HG02588 (cell line): Measurements from ENCODE around the gene SLC2A3.
"Not testable (repeated sequence)": the region's sequence is repeated elsewhere in the genome, so short reads cannot be mapped to it uniquely, and the experiment has no call there.

Source experiments
- ATAC-seq: cut with Tn5 transposase; IDR thresholded peaks from one replicate; pipeline ENCODE4 v1.9.1; 2021; ENCODE audit warnings: mild to moderate bottlenecking, moderate library complexity; ENCODE audit not compliant: unreplicated experiment

Gene SLC2A3

DNA sequence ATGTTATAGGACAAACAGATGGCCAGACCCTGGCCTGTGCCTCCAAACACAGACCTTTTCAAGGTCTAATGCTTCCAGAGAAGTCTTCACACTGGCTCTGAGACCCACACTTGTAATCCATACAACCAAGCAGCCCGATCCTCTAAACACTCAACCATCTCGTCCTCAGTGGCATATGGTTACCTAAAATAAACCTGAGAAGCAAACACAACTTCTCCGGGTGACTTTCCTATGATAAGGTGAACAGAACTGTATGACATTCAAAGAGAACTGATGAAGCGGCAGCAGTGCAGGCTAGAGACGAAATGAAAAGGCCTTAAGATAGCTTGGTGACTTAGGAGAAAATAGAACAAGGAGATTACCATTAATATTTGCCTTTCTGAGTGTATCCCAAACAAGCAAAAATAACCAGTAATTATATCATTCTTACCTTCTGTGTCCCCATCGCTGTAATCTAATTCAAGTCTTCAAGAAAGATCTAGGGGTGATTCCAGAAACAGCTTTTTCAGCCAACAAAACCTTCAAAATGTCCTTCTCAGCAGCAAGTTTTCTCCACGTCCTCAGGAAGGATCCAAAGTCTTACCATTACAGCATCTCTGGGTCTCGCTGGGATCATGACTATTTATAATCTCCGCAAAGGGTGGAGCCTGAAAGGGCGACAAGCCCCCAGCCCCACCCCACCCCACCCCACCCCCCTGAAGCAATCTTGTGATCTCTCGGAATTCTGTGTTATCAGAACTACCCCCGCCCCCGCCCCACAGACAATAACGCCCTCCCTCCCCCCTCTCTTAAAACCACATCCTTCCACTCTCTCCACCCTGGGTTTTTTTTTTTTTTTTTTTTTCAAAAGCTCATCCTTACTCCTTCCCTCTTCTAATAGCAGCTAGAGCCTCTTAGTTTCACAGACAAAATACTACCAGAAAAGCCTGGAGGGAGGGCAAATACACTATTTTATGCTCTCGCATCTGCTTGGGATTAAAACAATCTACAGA lies at the start of gene SLC2A3:
Gene SLC2A3 (minus strand): TSS at position 598 of the 992 bp plus-strand sequence. CDS start 153 bp downstream, at position 445.
- ATAC-seq = peak; percentile 31

DNA sequence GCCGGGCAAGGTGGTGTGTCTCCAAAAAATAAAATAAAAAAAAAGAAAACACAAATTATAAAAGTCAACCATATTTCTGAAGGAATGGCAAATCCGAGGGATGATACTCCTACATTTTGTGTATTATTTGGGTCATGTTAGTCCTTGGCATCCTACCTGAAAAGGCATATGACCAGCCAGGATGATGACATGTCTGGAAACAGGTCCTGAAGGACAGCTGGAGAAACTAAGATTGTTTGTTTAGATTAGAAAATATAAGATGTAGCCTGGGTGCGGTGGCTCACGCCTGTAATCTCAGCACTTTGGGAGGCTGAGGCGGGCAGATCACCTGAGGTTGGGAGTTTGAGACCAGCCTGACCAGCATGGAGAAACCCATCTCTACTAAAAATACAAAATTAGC lies 48.9 kb upstream of the SLC2A3 start:
- ATAC-seq = no peak

- ATAC-seq = not testable (repeated sequence)
These were observed 47.5 kb upstream of the SLC2A3 start for GRCh38 chr12:7983460-7983859.

DNA sequence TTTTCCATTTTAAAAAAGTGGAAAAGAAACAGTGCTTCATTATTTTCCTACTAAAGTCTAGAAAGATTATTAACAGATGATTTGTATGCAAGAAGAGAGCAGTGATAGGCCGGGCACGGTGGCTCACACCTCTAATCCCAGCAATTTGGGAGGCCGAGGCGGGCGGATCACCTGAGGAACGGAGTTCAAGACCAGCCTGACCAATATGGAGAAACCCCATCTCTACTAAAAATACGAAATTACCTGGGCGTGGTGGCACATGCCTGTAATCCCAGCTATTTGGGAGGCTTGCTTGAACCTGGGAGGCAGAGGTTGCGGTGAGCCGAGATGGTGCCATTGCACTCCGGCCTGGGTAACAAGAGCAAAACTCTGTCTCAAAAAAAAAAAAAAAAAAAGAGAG lies 47.0 kb upstream of the SLC2A3 start:
- not testable (repeated sequence) for ATAC-seq

DNA sequence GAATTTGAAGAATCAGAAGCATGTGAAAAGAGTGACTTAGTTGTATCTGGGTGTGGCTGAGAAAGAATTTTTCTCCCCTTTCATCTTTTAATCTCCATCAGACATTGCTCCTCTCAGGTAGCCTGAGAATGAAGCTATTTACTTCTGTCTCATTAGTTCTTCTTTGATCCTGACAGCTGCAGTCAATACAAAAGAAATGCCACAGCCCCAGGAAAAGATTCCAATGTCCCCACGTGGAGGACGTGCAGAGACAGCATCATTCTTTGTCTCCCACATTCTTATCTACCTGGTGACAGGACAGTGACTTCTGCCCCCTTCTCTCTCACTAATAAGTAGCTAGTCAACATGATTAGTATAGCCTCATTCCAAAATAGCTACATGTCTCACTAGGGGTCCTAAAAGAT lies 46.3 kb upstream of the SLC2A3 start:
- not testable (repeated sequence) for ATAC-seq

DNA sequence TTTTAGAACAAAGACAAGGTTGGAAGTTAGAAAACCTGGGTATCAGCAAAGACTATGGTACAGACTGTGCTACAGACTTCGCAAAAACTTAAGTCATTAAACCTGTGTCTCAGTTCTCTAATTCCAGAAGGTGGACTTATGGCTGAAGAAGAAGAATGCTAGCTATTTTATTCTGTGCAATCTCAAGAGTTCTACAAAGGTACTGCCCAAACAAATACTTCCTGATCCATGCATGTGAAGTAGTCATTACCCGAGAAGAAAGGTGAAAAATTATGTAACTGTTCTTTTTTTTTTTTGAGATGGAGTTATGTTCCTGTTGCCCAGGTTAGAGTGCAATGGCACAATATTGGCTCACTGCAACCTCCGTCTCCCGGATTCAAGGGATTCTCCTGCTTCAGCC lies 45.5 kb upstream of the SLC2A3 start:
- ATAC-seq = no peak

GRCh38 chr12:7977351-7978124 lies 41.6 kb upstream of the SLC2A3 start:
- ATAC-seq = peak; percentile 53

- no peak for ATAC-seq
These were observed 37.5 kb upstream of the SLC2A3 start for GRCh38 chr12:7973457-7973825.

GRCh38 chr12:7972734-7973456 lies 36.9 kb upstream of the SLC2A3 start:
- ATAC-seq = no peak

DNA sequence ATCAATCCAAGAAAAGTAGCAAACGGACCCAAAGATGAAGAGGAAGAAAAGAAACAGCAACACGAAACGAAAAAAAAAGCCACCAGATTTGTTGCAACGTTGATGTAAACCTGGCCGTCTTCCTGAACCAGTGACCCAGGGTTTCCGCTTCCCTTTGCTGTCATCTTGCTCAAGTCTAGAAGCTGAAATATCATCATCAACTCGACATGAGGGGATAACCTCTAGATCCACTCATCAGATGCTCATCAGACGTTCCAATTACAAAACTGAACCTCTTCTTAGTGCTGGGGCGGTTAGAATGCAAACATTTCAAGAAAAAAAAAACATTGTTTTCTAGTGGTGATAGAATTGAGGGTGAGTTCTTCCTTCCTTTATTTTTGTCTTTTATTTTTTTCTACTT lies 36.3 kb upstream of the SLC2A3 start:
- not testable (repeated sequence) for ATAC-seq

DNA sequence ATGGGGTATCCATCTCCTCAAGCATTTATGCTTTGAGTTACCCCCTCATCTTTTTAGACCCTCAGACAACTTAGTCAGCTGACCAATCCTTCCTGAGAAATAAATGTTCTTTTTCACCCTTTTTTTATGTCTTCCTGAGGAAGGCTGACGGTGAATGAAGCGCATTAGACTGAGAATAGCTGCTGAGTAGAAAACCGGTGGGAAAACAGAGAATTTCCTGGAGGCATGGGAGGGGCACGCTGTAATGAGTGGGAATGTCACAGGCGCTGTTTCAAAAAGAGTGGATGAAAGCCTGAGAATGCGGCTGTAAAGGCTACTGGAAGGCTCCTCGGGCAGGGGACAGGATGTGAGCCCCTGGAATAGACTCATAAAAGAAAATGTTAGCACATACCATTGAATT lies 35.8 kb upstream of the SLC2A3 start:
- ATAC-seq = not testable (repeated sequence)

DNA sequence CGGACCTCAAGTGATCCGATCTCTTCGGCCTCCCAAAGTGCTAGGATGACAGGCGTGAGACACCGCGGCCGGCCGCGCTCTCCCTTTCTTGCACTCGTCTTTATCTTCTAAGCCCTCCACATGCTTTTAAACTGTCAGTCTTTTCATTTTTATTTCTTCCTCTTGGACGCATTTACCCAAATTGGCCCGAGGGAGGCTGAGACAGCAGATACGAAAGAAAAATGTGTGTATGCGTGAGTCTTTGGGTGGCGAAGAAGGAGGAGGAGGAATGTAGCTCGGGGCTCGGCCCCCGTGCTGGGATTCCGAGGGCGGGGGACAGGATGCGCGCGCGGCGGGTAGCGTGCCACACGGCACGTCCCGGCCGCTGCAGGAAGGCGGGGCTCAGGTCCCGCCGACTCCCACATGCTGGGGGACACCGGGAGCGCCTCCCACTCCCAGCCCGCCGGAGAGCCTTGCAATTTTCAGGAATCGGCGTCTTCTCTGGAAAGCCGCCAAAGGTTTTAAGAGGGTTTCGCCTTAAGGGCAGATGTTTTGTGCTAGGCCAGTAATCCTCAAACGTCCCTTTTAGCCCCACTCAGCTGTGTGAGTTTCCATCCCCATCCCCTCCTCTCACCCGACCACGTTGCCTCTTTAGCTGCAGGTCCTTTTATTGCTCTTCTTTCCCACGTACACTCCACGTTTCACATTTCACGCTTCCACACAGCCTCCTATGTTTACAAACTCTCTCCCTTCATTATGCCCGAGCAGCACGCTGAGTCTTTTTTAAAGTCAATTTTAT lies 34.7 kb upstream of the SLC2A3 start:
- peak; percentile 90 for ATAC-seq

GRCh38 chr12:7966563-7966962 lies 30.6 kb upstream of the SLC2A3 start:
- no peak for ATAC-seq

- ATAC-seq = not testable (repeated sequence)
These were observed 28.7 kb upstream of the SLC2A3 start for GRCh38 chr12:7964669-7965068.

GRCh38 chr12:7961395-7962178 lies 25.6 kb upstream of the SLC2A3 start:
- no peak for ATAC-seq

GRCh38 chr12:7959701-7960121 lies 23.7 kb upstream of the SLC2A3 start:
- ATAC-seq = no peak

- ATAC-seq = no peak
These were observed 23.3 kb upstream of the SLC2A3 start for GRCh38 chr12:7959278-7959677.

DNA sequence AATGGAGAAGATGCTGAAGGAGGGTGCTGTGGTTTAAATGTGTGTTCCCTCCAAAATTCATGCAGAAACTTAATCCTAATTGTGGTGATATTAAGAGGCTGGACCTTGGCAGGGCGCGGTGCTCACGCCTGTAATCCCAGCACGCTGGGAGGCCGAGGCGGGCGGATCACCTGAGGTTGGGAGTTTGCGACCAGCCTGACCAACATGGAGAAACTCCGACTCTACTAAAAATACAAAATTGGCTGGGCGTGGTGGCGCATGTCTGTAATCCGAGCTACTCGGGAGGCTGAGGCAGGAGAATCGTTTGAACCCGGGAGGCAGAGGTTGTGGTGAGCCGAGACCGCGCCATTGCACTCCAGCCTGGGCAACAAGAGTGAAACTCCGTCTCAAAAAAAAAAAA lies 18.9 kb upstream of the SLC2A3 start:
- not testable (repeated sequence) for ATAC-seq

DNA sequence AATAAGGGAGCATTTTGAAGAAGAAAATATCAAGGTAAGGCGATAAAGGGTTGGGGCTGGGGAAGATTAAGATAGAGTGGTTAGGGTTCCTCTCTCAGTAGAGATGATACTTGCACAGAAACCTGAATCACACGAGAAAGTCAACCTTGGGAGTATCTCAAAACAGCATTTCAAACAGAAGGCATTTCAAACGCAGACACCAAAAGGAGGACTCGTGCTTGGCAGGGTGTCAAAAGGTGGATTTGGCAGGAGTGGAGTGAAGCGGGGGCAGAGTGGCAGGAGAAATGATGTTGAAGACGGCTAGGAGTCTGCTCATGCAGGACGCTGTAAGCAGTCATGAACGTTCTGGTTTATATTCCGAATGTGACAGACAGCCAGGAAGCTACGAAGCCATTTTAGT lies 18.4 kb upstream of the SLC2A3 start:
- not testable (repeated sequence) for ATAC-seq
